ENCODE data around the gene ASS1. TPM values are rescaled to one million over a fixed set of nuclear protein-coding genes. Genes with fewer than 3 reads are reported as not detected.
"Not testable (repeated sequence)": the region's sequence is repeated elsewhere in the genome, so short reads cannot be mapped to it uniquely, and the experiment has no call there.

ASS1 gene
- 1 to 10 TPM; 5.4 to 6.3 TPM for total RNA-seq

DNA sequence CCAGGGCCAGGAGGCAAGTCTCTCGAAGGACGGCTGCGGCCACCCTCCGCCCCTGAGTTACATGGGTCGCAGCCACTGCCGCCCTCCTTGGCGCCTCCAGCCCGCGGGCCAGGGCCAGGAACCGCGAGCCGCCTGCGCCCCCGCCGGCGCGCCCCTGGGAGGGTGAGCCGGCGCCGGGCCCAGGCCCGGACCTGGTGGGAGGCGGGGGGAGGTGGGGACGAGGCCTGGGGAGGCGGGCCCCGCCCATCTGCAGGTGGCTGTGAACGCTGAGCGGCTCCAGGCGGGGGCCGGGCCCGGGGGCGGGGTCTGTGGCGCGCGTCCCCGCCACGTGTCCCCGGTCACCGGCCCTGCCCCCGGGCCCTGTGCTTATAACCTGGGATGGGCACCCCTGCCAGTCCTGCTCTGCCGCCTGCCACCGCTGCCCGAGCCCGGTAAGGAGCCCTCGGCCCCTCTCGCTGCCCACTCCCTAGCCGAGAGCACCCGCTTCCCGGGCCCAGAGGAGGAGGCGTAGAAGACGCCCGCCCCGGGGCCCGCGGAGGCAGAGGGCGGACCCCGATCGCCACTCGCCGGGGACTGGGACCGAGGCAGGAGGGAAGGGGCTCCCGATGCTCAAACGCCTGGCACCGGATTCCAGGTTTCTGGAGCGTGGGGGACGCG, at the start of gene ASS1:
ASS1 (plus strand) TSS at position 397 of the 657 bp plus-strand sequence. CDS start 7,268 bp downstream, outside the sequence.
- Mint-ChIP-seq H3K4me3 (peak within 1 kb of the TSS; percentile 35), H3K27me3 (peaks cover 28% of the 10 kb centered on the region), H3K36me3 (peaks cover 3% of the 10 kb centered on the region), H3K9me3 (peaks cover 12% of the 10 kb centered on the region), H3K27ac (no peak within 1 kb of the TSS), H3K4me1 (ENCODE audit: low read depth) (peaks cover 9% of the 10 kb centered on the region)
- CTCF ChIA-PET = no interaction called here
- DNase-seq = peak; percentile 50
- POLR2A ChIA-PET = no interaction called here
- intact Hi-C loops (cut with micrococcal nuclease) = no loop called here

DNA sequence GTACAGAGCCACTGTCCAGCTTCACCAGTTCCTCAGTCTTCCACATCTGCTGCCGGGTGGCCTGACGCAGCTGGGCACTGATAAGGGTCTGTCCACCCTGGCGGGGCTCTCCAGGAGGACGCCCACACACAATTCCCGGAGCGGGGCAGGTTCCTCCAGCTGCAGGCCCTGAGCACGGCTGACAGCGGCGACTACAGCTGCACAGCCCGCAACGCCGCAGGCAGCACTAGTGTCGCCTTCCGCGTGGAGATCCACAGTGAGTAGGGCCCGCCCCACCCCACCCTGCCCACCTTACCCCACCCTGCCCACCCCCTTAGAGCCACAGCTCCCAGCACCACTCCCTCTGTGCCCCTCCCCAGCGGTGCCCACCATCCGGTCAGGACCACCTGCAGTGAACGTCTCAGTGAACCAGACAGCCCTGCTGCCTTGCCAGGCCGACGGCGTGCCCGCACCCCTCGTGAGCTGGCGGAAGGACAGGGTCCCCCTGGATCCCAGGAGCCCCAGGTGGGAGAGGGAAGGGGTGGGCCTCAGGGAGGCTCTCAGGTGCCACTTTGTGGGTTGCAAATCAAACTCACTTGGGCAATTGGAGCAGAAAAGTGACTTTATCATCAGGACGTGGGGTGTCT, 48.8 kb upstream of the ASS1 start:
- intact Hi-C loops (cut with micrococcal nuclease) = no loop called here
- CTCF ChIA-PET = no interaction called here

DNA sequence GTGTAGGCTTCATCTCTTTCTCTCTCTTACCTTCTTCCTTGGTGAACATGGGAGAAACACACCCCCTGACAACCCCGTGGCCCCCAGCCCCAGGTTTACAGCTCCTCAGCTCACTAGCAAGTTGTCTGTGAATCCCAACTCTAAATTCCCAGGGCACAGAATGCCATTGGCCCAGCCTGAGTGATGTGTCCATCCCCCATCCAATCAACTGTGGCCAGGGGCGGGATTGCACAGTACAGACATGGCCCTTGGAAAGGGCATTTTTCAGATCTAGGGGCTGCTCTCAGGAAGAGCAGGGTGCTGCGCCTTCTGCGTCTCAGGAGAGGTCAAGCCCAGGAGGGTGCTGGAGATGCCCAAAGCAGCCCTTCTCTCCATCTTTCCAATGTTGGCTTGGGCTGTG, 48.2 kb upstream of the ASS1 start:
- CTCF ChIA-PET = no interaction called here

More for the DNA sequence above, 48.8 kb upstream of the ASS1 start:
- Mint-ChIP-seq H3K9me3 (no peaks in the 10 kb centered on the region), H3K27ac (no peak overlapping the region), H3K4me3 (no peak overlapping the region), H3K27me3 (no peaks in the 10 kb centered on the region), H3K4me1 (ENCODE audit: low read depth) (no peaks in the 10 kb centered on the region), H3K36me3 (no peaks in the 10 kb centered on the region)
- POLR2A ChIA-PET = no interaction called here
- no peak for DNase-seq

DNA sequence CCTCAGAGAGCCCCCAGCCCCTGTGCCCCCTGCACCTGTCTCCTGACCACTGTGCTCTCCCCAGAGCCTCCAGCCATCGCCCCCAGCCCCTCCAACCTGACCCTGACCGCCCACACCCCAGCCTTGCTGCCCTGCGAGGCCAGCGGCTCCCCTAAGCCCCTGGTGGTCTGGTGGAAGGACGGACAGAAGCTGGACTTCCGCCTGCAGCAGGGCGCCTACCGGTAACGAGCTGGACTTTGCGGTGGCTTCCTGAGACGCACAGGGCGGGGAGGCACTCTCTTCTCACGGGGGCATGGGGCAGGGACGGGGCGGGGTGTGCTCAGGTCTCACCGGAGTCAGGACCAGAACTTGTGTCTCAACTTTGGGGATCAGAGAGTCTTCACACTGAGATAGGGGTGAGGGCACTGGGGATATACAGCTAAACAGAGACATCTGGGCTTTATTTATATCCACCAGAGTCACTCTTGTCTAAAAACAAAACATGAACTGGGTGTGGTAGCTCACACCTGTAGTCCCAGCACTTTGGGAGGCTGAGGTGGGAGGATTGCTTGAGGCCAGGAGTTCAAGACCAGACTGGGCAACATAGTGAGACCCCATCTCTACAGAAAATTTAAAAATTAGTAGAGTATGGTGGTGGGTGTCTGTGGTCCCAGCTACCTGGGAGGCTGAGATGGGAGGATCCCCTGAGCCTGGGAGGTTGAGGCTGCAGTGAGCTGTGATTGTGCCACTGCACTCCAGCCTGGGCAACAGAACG, 46.1 kb upstream of the ASS1 start:
- H3K27me3 Mint-ChIP-seq = no peaks in the 10 kb centered on the region
- H3K27ac Mint-ChIP-seq = no peak overlapping the region
- CTCF ChIA-PET = no interaction called here
- H3K4me3 Mint-ChIP-seq = no peak overlapping the region
- no peaks in the 10 kb centered on the region for H3K9me3 Mint-ChIP-seq
- intact Hi-C loops (cut with micrococcal nuclease) = no loop called here
- no peaks in the 10 kb centered on the region for H3K4me1 Mint-ChIP-seq (ENCODE audit: low read depth)
- POLR2A ChIA-PET = interaction anchor here (0.6 kb wide), 1 partner anchor 36 kb away, joined by 3 read pairs; no protein-coding TSS in a partner anchor
- H3K36me3 Mint-ChIP-seq = no peaks in the 10 kb centered on the region
- DNase-seq = no peak

More for the DNA sequence above, 48.2 kb upstream of the ASS1 start:
- no peak for DNase-seq
- intact Hi-C loops (cut with micrococcal nuclease) = no loop called here
- Mint-ChIP-seq H3K9me3 (no peaks in the 10 kb centered on the region), H3K36me3 (no peaks in the 10 kb centered on the region), H3K27ac (no peak overlapping the region), H3K27me3 (no peaks in the 10 kb centered on the region), H3K4me1 (ENCODE audit: low read depth) (no peaks in the 10 kb centered on the region), H3K4me3 (no peak overlapping the region)
- POLR2A ChIA-PET = interaction anchor here (0.6 kb wide), 1 partner anchor 682 kb away, joined by 3 read pairs; no protein-coding TSS in a partner anchor

DNA sequence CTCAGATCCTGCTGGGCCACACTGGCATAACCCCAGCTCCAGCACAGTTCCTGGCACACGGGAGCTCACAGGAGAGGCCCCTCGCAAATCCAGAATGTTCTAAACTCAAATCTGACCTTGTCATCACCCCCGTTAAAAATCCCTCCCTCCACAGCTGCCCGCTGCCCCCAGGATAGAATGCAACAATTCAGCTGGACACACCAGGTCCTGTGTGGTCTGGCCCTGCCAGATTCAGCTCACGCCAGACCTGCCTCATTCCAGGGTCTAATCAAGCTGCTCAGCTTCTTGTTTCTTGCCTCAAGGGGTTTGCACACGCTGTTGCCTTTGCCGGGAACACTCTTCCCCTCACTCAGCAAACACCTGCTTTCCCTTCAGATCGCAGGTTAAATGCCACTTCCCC, 45.0 kb upstream of the ASS1 start:
- intact Hi-C loops (cut with micrococcal nuclease) = no loop called here
- Mint-ChIP-seq H3K27ac (no peak overlapping the region), H3K9me3 (no peaks in the 10 kb centered on the region), H3K4me3 (no peak overlapping the region), H3K4me1 (ENCODE audit: low read depth) (no peaks in the 10 kb centered on the region), H3K27me3 (no peaks in the 10 kb centered on the region), H3K36me3 (no peaks in the 10 kb centered on the region)
- CTCF ChIA-PET = no interaction called here
- POLR2A ChIA-PET = no interaction called here
- no peak for DNase-seq

DNA sequence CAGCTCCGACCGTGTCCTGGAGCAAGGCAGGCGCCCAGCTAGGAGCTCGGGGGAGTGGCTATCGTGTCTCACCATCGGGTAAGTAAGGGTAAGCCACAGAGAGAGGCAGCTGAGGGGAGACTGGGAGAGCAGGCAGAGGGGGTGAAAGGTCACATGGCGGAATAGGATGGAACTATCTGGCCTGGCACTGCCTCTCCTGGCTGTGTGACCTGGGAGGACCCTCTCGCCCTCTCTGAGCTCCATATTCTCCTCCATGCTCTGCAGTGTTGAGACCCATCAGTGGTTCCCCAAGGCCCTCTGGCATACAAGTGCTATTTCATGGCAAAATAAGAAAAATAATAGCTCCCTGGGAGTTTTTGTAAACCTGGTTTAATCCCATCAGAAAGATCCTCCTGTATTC, 43.9 kb upstream of the ASS1 start:
- CTCF ChIA-PET = no interaction called here
- H3K4me1 Mint-ChIP-seq (ENCODE audit: low read depth) = no peaks in the 10 kb centered on the region
- DNase-seq = no peak

DNA sequence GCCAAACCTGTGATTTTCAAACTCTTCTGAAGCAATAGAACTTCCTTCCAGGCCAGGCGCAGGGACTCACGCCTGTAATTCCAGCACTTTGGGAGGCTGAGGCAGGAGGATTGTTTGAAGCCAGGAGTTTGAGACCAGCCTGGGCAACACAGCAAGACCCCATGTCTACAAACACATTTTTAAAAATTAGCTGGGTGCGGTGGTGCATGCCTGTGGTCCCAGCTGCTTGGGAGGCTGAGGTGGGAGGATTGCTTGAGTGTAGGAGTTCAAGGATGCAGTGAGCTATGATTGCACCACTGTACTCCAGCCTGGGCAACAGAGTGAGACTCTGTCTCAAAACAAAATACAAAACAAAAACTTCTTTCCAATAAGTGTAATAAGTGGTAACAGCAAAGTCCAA, 43.0 kb upstream of the ASS1 start:
- H3K27me3 Mint-ChIP-seq; intact Hi-C loops (cut with micrococcal nuclease); H3K9me3 Mint-ChIP-seq; H3K4me3 Mint-ChIP-seq; POLR2A ChIA-PET; CTCF ChIA-PET; DNase-seq; H3K36me3 Mint-ChIP-seq; H3K27ac Mint-ChIP-seq; H3K4me1 Mint-ChIP-seq (ENCODE audit: low read depth): not testable (repeated sequence)

More for the DNA sequence above, 43.9 kb upstream of the ASS1 start:
- H3K4me3 Mint-ChIP-seq = no peak overlapping the region
- H3K36me3 Mint-ChIP-seq = no peaks in the 10 kb centered on the region
- H3K27ac Mint-ChIP-seq = no peak overlapping the region
- POLR2A ChIA-PET = no interaction called here
- H3K9me3 Mint-ChIP-seq = no peaks in the 10 kb centered on the region
- H3K27me3 Mint-ChIP-seq = no peaks in the 10 kb centered on the region
- intact Hi-C loops (cut with micrococcal nuclease) = no loop called here

DNA sequence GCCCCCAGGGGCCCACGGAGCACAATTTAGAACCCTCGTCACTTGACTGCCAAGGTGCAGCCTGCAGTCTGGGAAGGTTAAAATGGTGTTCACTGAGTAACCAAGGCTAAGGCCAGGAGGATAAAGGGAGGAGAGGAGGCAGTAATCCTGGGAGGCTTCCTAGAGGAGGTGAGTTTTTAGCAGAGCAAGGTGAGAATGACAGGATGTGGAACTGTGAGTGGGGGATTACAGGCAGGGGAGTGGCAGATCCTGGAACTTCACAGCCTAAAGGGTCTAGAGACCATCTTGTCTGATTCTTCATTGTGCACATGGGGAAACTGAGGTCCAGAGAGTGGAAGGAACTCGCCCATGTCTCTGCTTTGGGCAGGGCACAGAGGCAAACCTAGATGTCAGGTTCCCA, 42.5 kb upstream of the ASS1 start:
- POLR2A ChIA-PET = no interaction called here
- DNase-seq = no peak
- Mint-ChIP-seq H3K27me3 (no peaks in the 10 kb centered on the region), H3K9me3 (no peaks in the 10 kb centered on the region), H3K36me3 (no peaks in the 10 kb centered on the region), H3K27ac (no peak overlapping the region), H3K4me1 (ENCODE audit: low read depth) (no peaks in the 10 kb centered on the region), H3K4me3 (no peak overlapping the region)
- CTCF ChIA-PET = no interaction called here
- intact Hi-C loops (cut with micrococcal nuclease) = no loop called here

DNA sequence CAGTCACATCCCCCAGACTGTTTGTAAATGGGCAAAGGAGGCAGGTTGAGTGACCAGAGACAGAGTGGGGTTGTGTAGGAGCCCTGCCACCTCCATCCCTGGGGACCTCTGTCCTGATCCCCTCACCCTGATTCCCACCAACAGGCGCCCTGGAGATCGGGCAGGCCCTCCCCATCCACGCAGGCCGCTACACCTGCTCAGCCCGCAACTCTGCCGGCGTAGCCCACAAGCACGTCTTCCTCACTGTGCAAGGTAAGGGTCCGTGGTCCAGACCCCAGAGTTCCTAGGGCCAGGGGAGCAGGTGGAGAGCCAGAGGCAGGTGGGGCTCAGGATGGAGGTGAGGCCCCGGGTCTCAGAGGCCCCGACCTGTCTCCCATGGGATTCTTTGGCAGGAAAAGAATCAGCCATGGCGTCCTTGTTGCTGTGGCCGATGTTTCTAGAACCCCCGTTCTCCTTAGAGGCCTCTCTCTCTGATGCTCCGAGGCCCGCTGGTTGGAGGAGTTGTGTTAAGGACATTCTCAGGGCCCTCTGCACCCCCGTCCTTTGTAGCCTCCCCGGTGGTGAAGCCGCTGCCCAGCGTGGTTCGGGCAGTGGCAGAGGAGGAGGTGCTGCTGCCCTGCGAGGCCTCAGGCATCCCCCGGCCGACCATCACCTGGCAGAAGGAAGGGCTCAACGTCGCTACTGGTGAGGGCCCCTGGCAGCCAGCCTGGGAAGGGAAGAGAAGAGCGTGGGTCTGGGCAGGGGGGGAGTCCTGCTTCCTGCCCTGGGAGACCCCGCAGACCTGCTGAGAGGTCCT, 41.9 kb upstream of the ASS1 start:
- no peaks in the 10 kb centered on the region for H3K4me1 Mint-ChIP-seq (ENCODE audit: low read depth)
- ChIA-PET CTCF (no interaction called here), POLR2A (no interaction called here)
- H3K27me3 Mint-ChIP-seq = no peaks in the 10 kb centered on the region
- no peaks in the 10 kb centered on the region for H3K36me3 Mint-ChIP-seq
- no peak overlapping the region for H3K27ac Mint-ChIP-seq
- DNase-seq = no peak
- no peak overlapping the region for H3K4me3 Mint-ChIP-seq
- no peaks in the 10 kb centered on the region for H3K9me3 Mint-ChIP-seq
- intact Hi-C loops (cut with micrococcal nuclease) = no loop called here

DNA sequence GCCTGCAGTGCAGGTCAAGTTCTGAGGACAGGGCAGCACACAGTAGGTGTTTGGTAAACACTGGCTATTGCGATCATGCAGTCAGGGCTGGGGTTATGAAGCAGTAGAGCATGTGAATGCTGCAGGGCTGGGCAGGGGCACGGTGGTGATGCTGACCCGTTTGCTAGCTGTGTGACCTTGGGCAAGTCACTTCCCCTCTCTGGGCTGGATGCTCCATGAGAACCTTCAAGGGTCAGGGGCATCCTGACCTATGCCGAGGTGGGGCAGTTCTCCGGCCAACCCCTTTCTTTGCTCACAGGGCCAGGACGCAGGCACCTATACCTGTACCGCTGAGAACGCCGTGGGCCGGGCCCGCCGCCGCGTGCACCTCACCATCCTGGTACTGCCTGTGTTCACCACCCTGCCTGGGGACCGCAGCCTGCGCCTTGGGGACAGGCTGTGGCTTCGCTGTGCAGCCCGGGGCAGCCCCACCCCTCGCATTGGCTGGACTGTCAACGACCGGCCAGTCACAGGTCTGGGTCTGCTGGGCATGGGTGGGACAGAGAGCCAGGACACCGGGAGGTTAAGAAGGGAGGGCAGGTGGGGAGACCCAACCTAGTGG, 39.0 kb upstream of the ASS1 start:
- intact Hi-C loops (cut with micrococcal nuclease) = no loop called here
- no peak for DNase-seq
- H3K9me3 Mint-ChIP-seq = no peaks in the 10 kb centered on the region
- POLR2A ChIA-PET = no interaction called here
- no peaks in the 10 kb centered on the region for H3K36me3 Mint-ChIP-seq
- no peak overlapping the region for H3K4me3 Mint-ChIP-seq
- CTCF ChIA-PET = no interaction called here
- H3K4me1 Mint-ChIP-seq (ENCODE audit: low read depth) = no peaks in the 10 kb centered on the region
- no peaks in the 10 kb centered on the region for H3K27me3 Mint-ChIP-seq
- no peak overlapping the region for H3K27ac Mint-ChIP-seq

DNA sequence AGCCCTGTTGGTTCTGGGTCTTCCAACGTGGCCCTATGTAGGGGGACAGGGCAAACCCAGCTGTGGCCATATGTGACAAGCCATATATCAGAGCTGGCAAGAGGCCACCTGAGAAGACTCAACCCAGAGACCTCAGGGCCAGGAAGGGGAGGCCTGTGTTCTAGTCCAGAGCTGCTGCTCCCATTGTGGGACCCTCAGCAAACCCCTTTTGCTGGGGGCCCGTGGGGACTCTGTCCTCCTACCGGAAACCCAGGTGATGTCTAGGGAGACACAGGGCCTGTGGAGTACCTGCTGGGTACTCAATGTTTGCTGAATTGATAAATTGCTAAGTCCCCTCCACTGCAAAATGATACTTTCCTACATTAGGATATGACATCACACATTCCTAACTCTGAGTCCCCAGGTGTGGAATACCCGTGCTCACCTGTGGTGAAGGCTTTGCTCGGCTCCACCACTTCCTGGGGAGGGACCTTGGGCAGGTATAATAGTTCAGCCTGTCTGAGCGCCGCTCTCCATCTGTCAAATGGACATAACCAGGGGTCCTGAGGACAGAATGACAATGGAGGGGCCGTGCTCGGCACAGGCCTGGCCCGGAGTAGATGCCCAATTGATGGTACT, 38.4 kb upstream of the ASS1 start:
- no peak for DNase-seq
- Mint-ChIP-seq H3K4me3 (no peak overlapping the region), H3K4me1 (ENCODE audit: low read depth) (no peaks in the 10 kb centered on the region), H3K36me3 (no peaks in the 10 kb centered on the region), H3K9me3 (no peaks in the 10 kb centered on the region), H3K27me3 (no peaks in the 10 kb centered on the region), H3K27ac (no peak overlapping the region)
- POLR2A ChIA-PET = no interaction called here
- intact Hi-C loops (cut with micrococcal nuclease) = no loop called here
- CTCF ChIA-PET = no interaction called here

Measured in activated CD4-positive, alpha-beta memory T cell treated with anti-CD3 and anti-CD28 coated beads for 36 hours (primary cell).